Osteocyte (in vitro differentiated cells): Measurements from ENCODE around the gene RFPL4AL1. TPM values are rescaled to one million over a fixed set of nuclear protein-coding genes. Genes with fewer than 3 reads are reported as not detected.

ENCODE experiments used
- DNase-seq: peaks from one replicate; pipeline ENCODE4 v3.0.0; 2021; ENCODE audit warnings: mixed read lengths; ENCODE audit not compliant: unreplicated experiment; ENCODE audit errors: extremely low spot score
- H3K27ac Mint-ChIP-seq: one replicate; pipeline ENCODE4 v1.8.0; 2021; ENCODE audit warnings: mild to moderate bottlenecking, mixed read lengths; ENCODE audit not compliant: unreplicated experiment
- H3K27me3 Mint-ChIP-seq: one replicate; pipeline ENCODE4 v1.8.0; 2021; ENCODE audit warnings: mixed read lengths; ENCODE audit not compliant: unreplicated experiment
- H3K36me3 Mint-ChIP-seq: one replicate; pipeline ENCODE4 v1.8.0; 2021; ENCODE audit warnings: mixed read lengths; ENCODE audit not compliant: unreplicated experiment
- H3K4me1 Mint-ChIP-seq: one replicate; pipeline ENCODE4 v1.8.0; 2021; ENCODE audit warnings: mixed read lengths; ENCODE audit not compliant: unreplicated experiment
- H3K4me3 Mint-ChIP-seq: one replicate; pipeline ENCODE4 v1.8.0; 2021; ENCODE audit warnings: mild to moderate bottlenecking, moderate library complexity, mixed read lengths; ENCODE audit not compliant: unreplicated experiment
- H3K9me3 Mint-ChIP-seq: one replicate; pipeline ENCODE4 v1.8.0; 2021; ENCODE audit warnings: mixed read lengths; ENCODE audit not compliant: unreplicated experiment
- CTCF ChIP-seq: fragments of 200-600 bp; sonication (generic); IDR thresholded peaks from 2 replicates; pipeline ENCODE4 v1.5.0; 2021; ENCODE audit warnings: antibody characterized with exemption, mild to moderate bottlenecking, moderate library complexity
- total RNA-seq: library from RNA; stranded (reverse); gene quantifications from 2 replicates; pipeline ENCODE4 v1.2.1, GENCODE V29; 2021

The RFPL4AL1 gene
- total RNA-seq, 1 donor from 2014 or later, result not detected

GRCh38 chr19:55778331-55778730 is 9.4 kb downstream of the RFPL4AL1 start:
- H3K4me3 Mint-ChIP-seq, result no peak overlapping the region
- H3K4me1 Mint-ChIP-seq, result no peaks in the 10 kb centered on the region
- peaks cover 37% of the 10 kb centered on the region for H3K9me3 Mint-ChIP-seq
- DNase-seq, result peak; percentile 57
- H3K27ac Mint-ChIP-seq, result no peak overlapping the region
- no peaks in the 10 kb centered on the region for H3K27me3 Mint-ChIP-seq
- no peaks in the 10 kb centered on the region for H3K36me3 Mint-ChIP-seq
- no peak for TF ChIP-seq CTCF

- Mint-ChIP-seq H3K4me3 (no peak overlapping the region), H3K9me3 (peaks cover 34% of the 10 kb centered on the region), H3K27me3 (no peaks in the 10 kb centered on the region), H3K27ac (no peak overlapping the region), H3K36me3 (no peaks in the 10 kb centered on the region), H3K4me1 (no peaks in the 10 kb centered on the region)
- TF ChIP-seq CTCF, result no peak
- no peak for DNase-seq
These were observed 12.2 kb downstream of the RFPL4AL1 start for GRCh38 chr19:55781112-55781511.

- Mint-ChIP-seq H3K4me1 (no peaks in the 10 kb centered on the region), H3K9me3 (peaks cover 40% of the 10 kb centered on the region), H3K36me3 (no peaks in the 10 kb centered on the region), H3K27me3 (no peaks in the 10 kb centered on the region), H3K27ac (no peak overlapping the region), H3K4me3 (no peak overlapping the region)
- no peak for TF ChIP-seq CTCF
- peak; percentile 56 for DNase-seq
These were observed 26.1 kb downstream of the RFPL4AL1 start for GRCh38 chr19:55795021-55795420.

GRCh38 chr19:55801416-55801815 is 32.5 kb downstream of the RFPL4AL1 start:
- no peaks in the 10 kb centered on the region for H3K27me3 Mint-ChIP-seq
- DNase-seq, result peak; percentile 40
- H3K9me3 Mint-ChIP-seq, result peaks cover 48% of the 10 kb centered on the region
- H3K27ac Mint-ChIP-seq, result no peak overlapping the region
- H3K36me3 Mint-ChIP-seq, result no peaks in the 10 kb centered on the region
- H3K4me3 Mint-ChIP-seq, result no peak overlapping the region
- no peak for TF ChIP-seq CTCF
- H3K4me1 Mint-ChIP-seq, result no peaks in the 10 kb centered on the region

GRCh38 chr19:55802281-55802680 is 33.4 kb downstream of the RFPL4AL1 start:
- no peak for TF ChIP-seq CTCF
- DNase-seq, result no peak
- no peaks in the 10 kb centered on the region for H3K4me1 Mint-ChIP-seq
- H3K27me3 Mint-ChIP-seq, result no peaks in the 10 kb centered on the region
- no peak overlapping the region for H3K4me3 Mint-ChIP-seq
- H3K27ac Mint-ChIP-seq, result no peak overlapping the region
- H3K9me3 Mint-ChIP-seq, result peaks cover 50% of the 10 kb centered on the region
- H3K36me3 Mint-ChIP-seq, result no peaks in the 10 kb centered on the region
